ENCODE measurements around the gene POLR2J3.
"Not testable (repeated sequence)": the region's sequence is repeated elsewhere in the genome, so short reads cannot be mapped to it uniquely, and the experiment has no call there.

POLR2J3 gene

GRCh38 chr7:102589857-102590256, 17.5 kb upstream of the POLR2J3 start:
- DNase-seq (ENCODE audit: low read depth in 3 of 3, low spot score in 1 of 3), result not testable (repeated sequence)

DNA sequence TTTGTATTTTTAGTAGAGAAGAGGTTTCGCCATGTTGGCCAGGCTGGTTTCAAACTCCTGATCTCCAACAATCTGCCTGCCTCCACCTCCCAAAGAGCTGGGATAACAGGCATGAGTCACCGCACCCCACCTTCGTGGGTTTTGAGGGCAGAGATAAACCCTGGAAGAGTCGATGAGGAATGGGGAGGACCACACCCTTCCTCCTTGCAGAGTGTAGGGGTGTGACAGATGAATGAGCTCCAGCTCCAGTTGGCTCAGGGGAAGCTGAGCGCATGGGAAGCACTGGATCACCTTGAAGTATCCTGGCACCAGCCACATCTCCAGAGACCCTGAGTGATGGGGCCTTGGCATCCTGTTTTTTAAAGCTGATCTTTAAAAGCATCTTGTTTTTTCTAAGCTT, 11.1 kb upstream of the POLR2J3 start:
- DNase-seq (ENCODE audit: low read depth in 3 of 3, low spot score in 1 of 3), result not testable (repeated sequence)

DNA sequence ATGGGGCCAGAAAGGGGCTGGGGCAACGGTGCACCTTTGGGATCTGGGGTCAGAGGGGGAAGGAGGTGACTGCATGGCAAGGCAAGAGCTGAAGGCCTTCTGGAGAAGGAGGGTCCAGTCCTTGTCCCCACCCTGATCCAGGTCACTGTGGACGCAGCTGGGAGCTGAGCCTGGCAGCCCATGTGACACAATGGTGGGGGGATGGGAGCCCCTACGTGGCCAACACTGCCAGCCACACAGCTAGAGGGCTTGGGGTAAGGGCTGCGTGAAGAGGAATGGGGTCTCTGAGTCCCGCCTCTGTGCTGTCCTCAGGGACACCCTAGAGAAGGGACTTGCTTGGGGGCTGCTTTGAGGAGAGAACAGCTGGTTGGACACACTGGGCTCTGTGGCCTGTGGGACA, 9.3 kb upstream of the POLR2J3 start:
- DNase-seq (ENCODE audit: low read depth in 3 of 3, low spot score in 1 of 3), result not testable (repeated sequence)

GRCh38 chr7:102578486-102578885, 6.1 kb upstream of the POLR2J3 start:
- DNase-seq (ENCODE audit: low read depth in 3 of 3, low spot score in 1 of 3), result not testable (repeated sequence)

DNA sequence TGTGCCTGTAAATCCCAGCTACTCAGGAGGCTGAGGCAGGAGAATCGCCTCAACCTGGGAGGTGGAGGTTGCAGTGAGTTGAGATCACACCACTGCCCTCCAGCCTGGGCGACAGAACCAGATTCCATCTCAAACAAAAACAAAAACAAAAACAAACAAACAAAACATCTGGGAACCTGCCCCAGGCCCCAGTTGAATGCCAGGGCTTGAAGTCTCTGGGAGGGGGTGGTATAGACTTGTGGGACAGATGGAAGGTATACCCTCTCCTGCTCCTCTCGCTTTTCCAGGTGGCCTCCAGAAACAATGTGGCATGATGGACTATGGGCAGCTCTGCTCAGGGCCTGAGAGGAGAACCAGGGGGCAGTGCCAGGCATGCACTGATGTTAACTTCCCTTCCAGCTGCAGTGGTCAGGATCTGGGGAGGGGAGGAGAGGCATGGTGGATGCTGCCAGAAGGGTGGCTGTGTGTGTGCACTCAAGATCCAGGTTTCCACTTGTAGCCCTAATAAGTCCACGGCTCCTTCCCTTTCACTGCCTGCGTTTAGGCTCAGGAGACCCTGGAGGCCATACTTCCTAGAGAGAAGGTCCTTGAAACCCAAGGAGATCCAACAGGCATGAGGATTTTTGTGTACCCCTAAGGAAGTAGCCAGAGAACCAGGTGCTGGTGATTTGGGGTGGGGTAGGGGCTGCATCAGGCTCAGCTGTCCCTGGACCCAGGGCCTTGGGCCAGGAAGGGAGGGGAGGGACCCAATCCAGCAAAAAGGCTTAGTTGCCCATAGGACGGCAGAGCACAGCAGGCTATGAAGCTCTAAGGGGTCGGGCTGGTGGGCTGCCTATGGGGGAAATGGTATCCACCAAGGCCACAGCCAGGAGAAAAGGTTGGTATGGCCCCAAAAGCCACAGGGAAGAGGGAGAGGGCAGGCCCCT, 5.2 kb upstream of the POLR2J3 start:
- DNase-seq (ENCODE audit: low read depth in 3 of 3, low spot score in 1 of 3), result not testable (repeated sequence)

GRCh38 chr7:102576363-102576762, 4.0 kb upstream of the POLR2J3 start:
- DNase-seq (ENCODE audit: low read depth in 3 of 3, low spot score in 1 of 3), result not testable (repeated sequence)

DNA sequence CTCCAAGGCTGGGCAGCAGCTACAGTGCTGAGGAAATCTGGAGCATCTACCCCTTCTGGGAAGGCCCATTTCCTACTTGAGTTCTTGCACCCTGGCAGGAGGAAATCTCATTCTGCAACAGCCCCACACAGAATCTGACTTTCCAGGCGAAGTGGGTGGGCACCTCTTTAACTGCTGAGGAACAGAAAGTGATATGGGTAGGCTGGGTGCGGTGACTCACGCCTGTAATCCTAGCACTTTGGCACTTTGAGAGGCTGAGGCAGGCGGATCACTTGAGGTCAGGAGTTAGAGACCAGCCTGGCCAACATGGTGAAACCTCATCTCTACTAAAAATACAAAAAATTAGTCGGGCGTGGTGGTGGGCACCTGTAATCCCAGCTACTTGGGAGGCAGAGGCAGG, 2.2 kb upstream of the POLR2J3 start:
- not testable (repeated sequence) for DNase-seq (ENCODE audit: low read depth in 3 of 3, low spot score in 1 of 3)

DNA sequence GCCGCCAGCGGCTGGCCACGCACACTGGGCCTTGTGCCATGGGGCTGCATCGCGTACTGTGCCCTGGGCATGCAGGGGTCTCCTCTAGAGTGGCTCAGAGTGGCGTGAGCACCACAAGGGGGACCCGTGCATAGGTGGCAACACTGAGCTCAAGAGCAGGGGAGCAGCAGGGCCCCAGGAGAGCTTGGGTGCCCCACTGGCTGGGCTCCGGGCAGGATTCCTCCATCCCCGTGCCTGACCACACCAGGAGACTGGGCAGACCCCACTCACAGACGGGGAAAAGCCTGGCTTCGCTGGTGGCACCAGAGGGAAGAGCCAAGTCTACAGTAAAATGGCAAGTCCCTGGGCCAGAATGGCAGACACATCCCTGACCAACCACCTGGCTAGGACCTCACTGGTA, 3.8 kb downstream of the POLR2J3 start:
- not testable (repeated sequence) for DNase-seq (ENCODE audit: low read depth in 3 of 3, low spot score in 1 of 3)

DNA sequence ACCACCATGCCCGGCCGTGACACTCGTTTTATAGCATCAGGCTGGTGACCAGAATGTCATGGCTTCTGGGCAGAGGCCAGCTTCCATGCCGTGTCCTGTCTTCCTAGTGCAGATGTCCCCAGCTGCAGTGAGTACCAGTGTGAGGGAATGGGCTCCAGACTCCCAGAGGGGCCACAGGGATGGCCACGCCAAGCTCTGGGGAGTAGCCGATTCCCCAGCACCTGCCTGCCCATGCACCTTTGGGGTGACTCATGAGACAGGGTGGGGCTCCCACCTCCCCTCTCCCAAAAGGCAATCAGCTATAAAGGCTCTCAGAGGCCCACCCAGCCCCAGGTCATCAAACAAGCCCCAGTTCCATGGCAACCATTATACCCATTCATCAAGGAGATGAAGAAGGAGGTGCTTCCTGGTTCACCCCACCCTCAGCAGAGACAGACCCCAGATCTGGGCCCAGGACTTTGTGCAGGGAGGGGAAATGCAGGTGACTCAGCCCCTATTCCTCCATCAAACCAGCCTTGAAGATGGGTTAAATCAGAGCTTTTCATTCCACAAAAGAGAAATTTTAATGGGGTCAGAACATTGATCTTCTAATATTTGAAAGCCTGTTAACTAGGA, 21.5 kb downstream of the POLR2J3 start, which contains the start of gene SPDYE2:
TSS of gene SPDYE2 (plus strand) at position 419 of the 615 bp plus-strand sequence. CDS start 2,030 bp downstream, outside the sequence.
- DNase-seq (ENCODE audit: low read depth in 3 of 3, low spot score in 1 of 3), result not testable (repeated sequence)

- DNase-seq (ENCODE audit: low read depth in 3 of 3, low spot score in 1 of 3), result not testable (repeated sequence)
These were observed 26.0 kb downstream of the POLR2J3 start for GRCh38 chr7:102546353-102546752.

DNA sequence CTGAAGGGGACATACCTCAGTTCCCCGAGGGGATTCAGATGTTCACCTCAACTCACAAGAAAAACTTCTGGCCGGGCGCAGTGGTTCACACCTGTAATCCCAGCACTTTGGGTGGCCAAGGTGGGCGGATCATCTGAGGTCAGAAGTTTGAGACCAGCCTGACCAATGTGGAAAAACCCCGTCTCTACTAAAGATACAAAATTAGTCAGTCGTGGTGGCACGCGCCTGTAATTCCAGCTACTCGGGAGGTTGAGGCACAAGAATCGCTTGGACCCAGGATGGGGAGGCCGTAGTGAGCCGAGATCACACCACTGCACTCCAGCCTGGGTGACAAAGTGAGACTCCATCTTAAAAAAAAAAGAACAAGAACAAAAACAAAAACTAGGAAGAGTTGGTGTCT, 27.1 kb downstream of the POLR2J3 start:
- DNase-seq (ENCODE audit: low read depth in 3 of 3, low spot score in 1 of 3), result not testable (repeated sequence)

DNA sequence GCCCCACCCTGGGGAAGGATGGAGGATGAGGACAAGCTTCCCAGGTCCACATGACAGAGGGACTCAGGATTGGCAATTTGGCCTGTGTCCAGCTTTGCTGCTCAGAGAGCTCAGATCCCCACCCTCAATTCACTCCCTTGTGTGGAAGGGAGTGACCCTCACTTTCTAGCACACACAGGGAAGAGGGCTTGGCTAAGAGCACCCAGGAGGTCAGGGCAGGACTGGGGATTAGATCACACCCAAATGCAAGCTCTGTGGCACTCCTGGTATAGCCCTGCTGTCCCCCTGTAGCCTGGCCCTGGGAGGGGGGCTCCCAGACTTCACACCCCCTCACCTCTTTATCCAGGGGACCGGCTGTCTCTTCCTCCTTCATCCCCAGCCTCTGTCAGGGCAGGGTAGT, 28.0 kb downstream of the POLR2J3 start:
- DNase-seq (ENCODE audit: low read depth in 3 of 3, low spot score in 1 of 3), result not testable (repeated sequence)

- not testable (repeated sequence) for DNase-seq (ENCODE audit: low read depth in 3 of 3, low spot score in 1 of 3)
These were observed 28.8 kb downstream of the POLR2J3 start, which contains the start of gene UPK3BL2 for GRCh38 chr7:102543596-102543995. Gene UPK3BL2, minus strand, starts transcription at chr7:102543696. Its CDS starts 60 bp downstream, at chr7:102543636.

GRCh38 chr7:102542771-102543170, 29.6 kb downstream of the POLR2J3 start:
- DNase-seq (ENCODE audit: low read depth in 3 of 3, low spot score in 1 of 3), result not testable (repeated sequence)

GRCh38 chr7:102542083-102542482, 30.3 kb downstream of the POLR2J3 start:
- not testable (repeated sequence) for DNase-seq (ENCODE audit: low read depth in 3 of 3, low spot score in 1 of 3)

GRCh38 chr7:102540604-102541003, 31.8 kb downstream of the POLR2J3 start:
- DNase-seq (ENCODE audit: low read depth in 3 of 3, low spot score in 1 of 3), result not testable (repeated sequence)

DNA sequence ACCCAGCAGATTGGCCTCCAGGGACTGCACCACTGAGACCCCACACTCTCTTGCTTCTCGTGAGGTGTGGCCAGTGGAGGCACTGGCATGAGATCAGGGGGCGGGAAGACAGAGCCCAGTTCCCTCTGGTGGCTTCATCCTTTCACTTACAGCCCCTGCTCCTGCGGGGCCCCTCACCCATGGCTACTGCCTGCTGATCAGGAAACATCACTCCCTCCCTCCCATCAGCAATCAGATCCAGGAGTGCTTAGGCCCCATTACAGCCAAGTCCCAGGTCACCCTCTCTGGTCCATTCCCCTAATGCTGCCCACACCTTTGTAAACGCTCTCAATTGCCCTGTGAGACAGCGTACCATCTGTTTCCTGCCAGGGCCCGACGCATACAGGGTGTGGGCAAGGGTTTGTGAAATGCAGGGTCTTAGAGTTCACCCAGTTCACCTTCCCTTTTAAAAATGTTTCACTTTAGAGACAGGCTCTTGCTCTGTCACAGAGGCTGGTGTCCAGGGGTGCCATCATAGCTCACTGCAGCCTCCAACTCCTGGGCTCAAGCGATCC, 37.2 kb downstream of the POLR2J3 start:
- not testable (repeated sequence) for DNase-seq (ENCODE audit: low read depth in 3 of 3, low spot score in 1 of 3)

DNA sequence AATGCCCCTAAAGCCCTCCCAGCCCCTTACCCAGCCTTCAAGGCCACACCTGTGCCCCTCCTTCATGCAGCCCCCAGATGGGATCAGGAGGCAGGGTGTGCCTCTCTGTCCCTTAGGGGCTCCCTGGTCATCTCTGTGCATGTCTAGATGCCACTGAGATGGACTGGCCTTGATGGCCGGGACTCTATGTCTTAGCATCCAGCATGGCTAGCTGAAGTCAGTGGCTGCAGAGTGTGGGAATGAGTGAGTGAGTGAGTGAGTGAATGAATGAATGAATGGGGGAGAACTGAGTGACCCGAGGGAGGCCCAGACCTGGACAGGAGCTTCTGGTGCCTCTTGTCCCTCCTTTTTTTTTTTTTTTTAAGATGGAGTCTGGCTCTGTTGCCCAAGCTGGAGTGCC, 40.3 kb downstream of the POLR2J3 start:
- not testable (repeated sequence) for DNase-seq (ENCODE audit: low read depth in 3 of 3, low spot score in 1 of 3)

DNA sequence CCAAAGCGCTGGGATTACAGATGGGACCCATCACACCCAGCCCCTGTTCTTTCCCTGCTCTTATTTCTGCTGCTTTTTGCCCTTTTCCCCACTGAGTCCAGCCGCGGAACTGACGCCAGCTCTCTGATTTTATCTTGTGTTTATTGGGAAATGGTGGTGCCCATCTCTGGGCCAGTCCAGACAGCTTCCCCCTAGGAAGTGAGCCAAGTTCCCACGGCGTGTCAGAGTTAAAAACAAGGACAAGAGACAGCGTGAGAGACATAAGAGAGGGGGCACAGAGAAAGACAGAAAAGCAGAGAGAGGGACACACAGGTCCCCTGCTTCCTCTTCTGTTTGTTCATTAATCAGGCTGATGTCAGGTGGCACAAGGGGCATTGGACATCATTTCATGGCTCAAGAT, 40.8 kb downstream of the POLR2J3 start:
- not testable (repeated sequence) for DNase-seq (ENCODE audit: low read depth in 3 of 3, low spot score in 1 of 3)

DNA sequence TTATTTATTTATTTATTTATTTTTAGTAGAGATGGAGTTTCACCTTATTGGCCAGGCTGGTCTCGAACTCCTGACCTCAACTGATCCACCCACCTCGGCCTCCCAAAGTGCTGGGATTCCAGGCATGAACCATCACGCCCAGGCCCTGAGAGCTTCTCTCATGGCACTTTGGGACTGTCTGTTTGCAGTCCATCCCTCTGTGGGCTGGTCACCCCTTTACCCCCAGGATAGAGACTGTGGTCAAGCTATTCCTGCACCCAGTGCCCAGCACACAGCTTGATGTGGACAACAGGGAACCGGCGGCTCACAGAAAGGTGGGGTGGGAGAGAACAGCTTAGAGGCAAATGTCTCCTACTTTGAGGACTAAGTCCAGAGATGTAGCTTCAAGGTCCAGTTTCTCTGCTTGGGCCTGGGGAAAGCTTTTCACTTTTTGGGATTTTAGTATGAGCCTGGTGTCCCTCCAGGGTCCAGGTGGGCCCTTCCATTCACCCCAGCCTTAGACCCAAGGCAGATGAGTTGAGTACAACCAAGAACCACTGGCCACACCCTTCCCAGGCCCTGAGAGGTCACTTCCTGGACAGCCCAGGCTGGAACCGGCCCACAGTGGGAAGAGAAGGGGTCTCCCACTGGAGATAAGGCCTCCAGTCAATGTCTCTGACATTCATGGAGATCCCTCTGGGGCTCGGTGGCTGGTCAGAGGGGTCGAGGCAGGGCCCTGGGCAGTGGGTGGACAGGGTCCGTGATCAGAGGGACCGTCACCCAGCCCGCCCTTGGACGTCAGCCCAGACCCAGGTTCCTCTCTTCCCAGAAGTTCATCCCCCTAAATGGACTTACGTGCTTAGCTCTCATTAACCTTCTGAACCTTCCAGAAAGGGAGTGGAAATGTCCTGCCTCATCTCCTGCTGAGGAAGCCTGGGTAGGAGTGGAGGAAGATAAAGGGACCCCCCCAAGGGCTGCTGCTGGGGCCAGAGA, 44.3 kb downstream of the POLR2J3 start:
- not testable (repeated sequence) for DNase-seq (ENCODE audit: low read depth in 3 of 3, low spot score in 1 of 3)
